Urinary bladder (tissue), 4 donors: Measurements from ENCODE around the gene DNAH1. TPM values are rescaled to one million over a fixed set of nuclear protein-coding genes. Genes with fewer than 3 reads are reported as not detected.

Experiments used
- DNase-seq: peaks from one replicate; pipeline ENCODE4 v3.0.0-alpha.2; 2015; ENCODE audit errors: extremely low spot score
- H3K27ac ChIP-seq: one replicate; pipeline ENCODE4 v1.5.1; 2013; ENCODE audit warnings: low read depth, mild to moderate bottlenecking, moderate library complexity
- H3K36me3 ChIP-seq: one replicate; pipeline ENCODE4 v1.6.1; 2013; ENCODE audit warnings: mild to moderate bottlenecking, moderate library complexity; ENCODE audit not compliant: insufficient read depth
- H3K4me1 ChIP-seq: one replicate; pipeline ENCODE4 v1.6.1; 2013; ENCODE audit warnings: mild to moderate bottlenecking, moderate library complexity; ENCODE audit not compliant: insufficient read depth
- H3K4me3 ChIP-seq: one replicate; pipeline ENCODE4 v1.5.1; 2013; ENCODE audit warnings: low read depth, low read length
- WGBS: extraction: QIAGEN DNeasy Blood & Tissue Kit; methylation state at CpG from one replicate; pipeline ENCODE4 v1.1.7; 2013; 5-methylcytosine and 5-hydroxymethylcytosine counted together
- polyA plus RNA-seq: library from polyadenylated mRNA; stranded (reverse); fragments of 200-250 nt; gene quantifications from one replicate; pipeline ENCODE4 v1.2.3, GENCODE V29; 2013
- total RNA-seq: library from RNA; depleted of rRNA; stranded (reverse); fragments of >200 nt; gene quantifications from one replicate; pipeline ENCODE4 v1.2.3, GENCODE V29; 2014
- donor health status: healthy with polysubstance abuse.
- donor health status: healthy.

The DNAH1 gene
- total and polyA plus RNA-seq, 2 donors, result 2.2 to 3.5 TPM

- H3K27ac ChIP-seq, result no peak overlapping the region
- 83% methylated on average over 11 of the region's 11 CpGs for WGBS
- no peak overlapping the region for H3K4me3 ChIP-seq
- no peaks in the 10 kb centered on the region for H3K4me1 ChIP-seq
- no peaks in the 10 kb centered on the region for H3K36me3 ChIP-seq
- no peak for DNase-seq
These were observed 21.6 kb upstream of the DNAH1 start for GRCh38 chr3:52294320-52295150.

GRCh38 chr3:52295671-52296208 lies 20.4 kb upstream of the DNAH1 start:
- H3K27ac ChIP-seq, result no peak overlapping the region
- H3K36me3 ChIP-seq, result no peaks in the 10 kb centered on the region
- H3K4me1 ChIP-seq, result no peaks in the 10 kb centered on the region
- 93% methylated on average over 5 of the region's 5 CpGs for WGBS
- no peak for DNase-seq
- H3K4me3 ChIP-seq, result no peak overlapping the region

GRCh38 chr3:52297242-52298148 lies 18.6 kb upstream of the DNAH1 start:
- H3K4me3 ChIP-seq, result no peak overlapping the region
- H3K27ac ChIP-seq, result no peak overlapping the region
- H3K4me1 ChIP-seq, result no peaks in the 10 kb centered on the region
- DNase-seq, result no peak
- 79% methylated on average over 11 of the region's 11 CpGs for WGBS
- no peaks in the 10 kb centered on the region for H3K36me3 ChIP-seq

- no peaks in the 10 kb centered on the region for H3K4me1 ChIP-seq
- no peaks in the 10 kb centered on the region for H3K36me3 ChIP-seq
- no peak for DNase-seq
- 31% methylated on average over 17 of the region's 17 CpGs for WGBS
- H3K4me3 ChIP-seq, result no peak overlapping the region
- no peak overlapping the region for H3K27ac ChIP-seq
These were observed 17.7 kb upstream of the DNAH1 start for GRCh38 chr3:52298149-52299098.

GRCh38 chr3:52299247-52299878 lies 16.8 kb upstream of the DNAH1 start:
- Histone ChIP-seq H3K27ac (no peak overlapping the region), H3K4me3 (no peak overlapping the region), H3K36me3 (no peaks in the 10 kb centered on the region), H3K4me1 (no peaks in the 10 kb centered on the region)
- WGBS, result 55% methylated on average over 10 of the region's 10 CpGs
- no peak for DNase-seq

GRCh38 chr3:52299879-52300611 lies 16.1 kb upstream of the DNAH1 start:
- no peak overlapping the region for H3K4me3 ChIP-seq
- no peaks in the 10 kb centered on the region for H3K4me1 ChIP-seq
- DNase-seq, result no peak
- 48% methylated on average over 14 of the region's 14 CpGs for WGBS
- no peak overlapping the region for H3K27ac ChIP-seq
- H3K36me3 ChIP-seq, result no peaks in the 10 kb centered on the region

GRCh38 chr3:52302426-52303145 lies 13.5 kb upstream of the DNAH1 start:
- no peak overlapping the region for H3K4me3 ChIP-seq
- H3K36me3 ChIP-seq, result no peaks in the 10 kb centered on the region
- WGBS, result 77% methylated on average over 12 of the region's 12 CpGs

GRCh38 chr3:52303811-52304210 lies 12.3 kb upstream of the DNAH1 start:
- WGBS, result 94% methylated on average over 2 of the region's 2 CpGs
- Histone ChIP-seq H3K36me3 (no peaks in the 10 kb centered on the region), H3K4me1 (no peaks in the 10 kb centered on the region), H3K27ac (no peak overlapping the region), H3K4me3 (no peak overlapping the region)
- DNase-seq, result no peak

More at GRCh38 chr3:52302426-52303145, 13.5 kb upstream of the DNAH1 start:
- H3K4me1 ChIP-seq, result no peaks in the 10 kb centered on the region
- no peak overlapping the region for H3K27ac ChIP-seq
- DNase-seq, result no peak

GRCh38 chr3:52305926-52306325 lies 10.2 kb upstream of the DNAH1 start:
- Histone ChIP-seq H3K27ac (no peak overlapping the region), H3K4me1 (no peaks in the 10 kb centered on the region), H3K4me3 (no peak overlapping the region), H3K36me3 (no peaks in the 10 kb centered on the region)
- DNase-seq, result no peak
- 93% methylated on average over 5 of the region's 5 CpGs for WGBS

- H3K4me1 ChIP-seq, result no peaks in the 10 kb centered on the region
- no peak for DNase-seq
- H3K36me3 ChIP-seq, result no peaks in the 10 kb centered on the region
- no peak overlapping the region for H3K4me3 ChIP-seq
- H3K27ac ChIP-seq, result no peak overlapping the region
- 93% methylated on average over 4 of the region's 4 CpGs for WGBS
These were observed 9.1 kb upstream of the DNAH1 start for GRCh38 chr3:52306978-52307377.

GRCh38 chr3:52308308-52308707 lies 7.8 kb upstream of the DNAH1 start:
- no peak overlapping the region for H3K27ac ChIP-seq
- DNase-seq, result no peak
- 59% methylated on average over 1 of the region's 1 CpG for WGBS
- no peak overlapping the region for H3K4me3 ChIP-seq
- no peaks in the 10 kb centered on the region for H3K36me3 ChIP-seq
- no peaks in the 10 kb centered on the region for H3K4me1 ChIP-seq
